ENCODE results near the gene NT5C. TPM values are rescaled to one million over a fixed set of nuclear protein-coding genes. Genes with fewer than 3 reads are reported as not detected.

NT5C gene
- total RNA-seq, 1 donor from 2014 or later = 98.5 TPM

GRCh38 chr17:75125984-75126383, 5.6 kb downstream of the NT5C start:
- no peak for TF ChIP-seq POLR2A (IDR thresholded peaks at IDR 0.05)
- no peak for TF ChIP-seq POLR2AphosphoS5 (IDR thresholded peaks at IDR 0.05; ENCODE audit: insufficient read depth in 1 of 2, low read depth in 1 of 2)
- no peak for TF ChIP-seq CTCF (IDR thresholded peaks at IDR 0.05)
- Histone ChIP-seq H3K36me3 (peaks cover 0 to 6% of the 10 kb centered on the region in 2 donors), H3K9me3 (no peaks in the 10 kb centered on the region), H3K4me3 (no peak overlapping the region), H3K27ac (no peak overlapping the region), H3K4me1 (peaks cover 39% of the 10 kb centered on the region), H3K27me3 (no peaks in the 10 kb centered on the region)
- no peak for DNase-seq (ENCODE audit: extremely low spot score in 2 of 2)
- intact Hi-C loops (cut with DNase I) = loop anchor here (10.0 kb wide), 1 partner anchor 51 kb away; no protein-coding TSS in a partner anchor

DNA sequence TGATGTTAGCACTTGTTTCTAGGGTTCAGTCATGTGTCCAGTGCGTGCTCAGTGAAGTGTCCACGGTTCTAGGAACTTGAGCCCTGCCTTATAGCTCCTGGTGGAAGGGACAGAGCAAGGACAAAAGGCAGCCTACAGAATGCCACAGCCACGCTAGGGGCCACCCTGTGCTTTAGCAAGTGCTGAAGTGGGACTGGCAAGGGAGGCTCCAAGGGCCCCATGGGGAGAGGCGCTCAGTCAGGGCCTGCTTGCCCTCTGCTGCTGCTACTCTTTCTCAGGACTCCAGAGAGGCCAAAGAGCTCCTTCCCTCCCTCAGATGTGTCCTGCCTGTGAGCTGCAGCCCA, 6.8 kb downstream of the NT5C start:
- peaks cover 29% of the 10 kb centered on the region for H3K4me1 ChIP-seq
- no peak overlapping the region for H3K4me3 ChIP-seq
- H3K9me3 ChIP-seq = no peaks in the 10 kb centered on the region
- H3K36me3 ChIP-seq = peaks cover 0 to 2% of the 10 kb centered on the region in 2 donors
- H3K27ac ChIP-seq = peak overlapping the region; percentile 77
- intact Hi-C loops (cut with DNase I) = loop anchor here (10.0 kb wide), 1 partner anchor 50 kb away; no protein-coding TSS in a partner anchor
- TF ChIP-seq POLR2AphosphoS5 (IDR thresholded peaks at IDR 0.05; ENCODE audit: insufficient read depth in 1 of 2, low read depth in 1 of 2) (no peak), CTCF (IDR thresholded peaks at IDR 0.05) (no peak), POLR2A (IDR thresholded peaks at IDR 0.05) (no peak)
- DNase-seq (ENCODE audit: extremely low spot score in 2 of 2) = no peak
- no peaks in the 10 kb centered on the region for H3K27me3 ChIP-seq

DNA sequence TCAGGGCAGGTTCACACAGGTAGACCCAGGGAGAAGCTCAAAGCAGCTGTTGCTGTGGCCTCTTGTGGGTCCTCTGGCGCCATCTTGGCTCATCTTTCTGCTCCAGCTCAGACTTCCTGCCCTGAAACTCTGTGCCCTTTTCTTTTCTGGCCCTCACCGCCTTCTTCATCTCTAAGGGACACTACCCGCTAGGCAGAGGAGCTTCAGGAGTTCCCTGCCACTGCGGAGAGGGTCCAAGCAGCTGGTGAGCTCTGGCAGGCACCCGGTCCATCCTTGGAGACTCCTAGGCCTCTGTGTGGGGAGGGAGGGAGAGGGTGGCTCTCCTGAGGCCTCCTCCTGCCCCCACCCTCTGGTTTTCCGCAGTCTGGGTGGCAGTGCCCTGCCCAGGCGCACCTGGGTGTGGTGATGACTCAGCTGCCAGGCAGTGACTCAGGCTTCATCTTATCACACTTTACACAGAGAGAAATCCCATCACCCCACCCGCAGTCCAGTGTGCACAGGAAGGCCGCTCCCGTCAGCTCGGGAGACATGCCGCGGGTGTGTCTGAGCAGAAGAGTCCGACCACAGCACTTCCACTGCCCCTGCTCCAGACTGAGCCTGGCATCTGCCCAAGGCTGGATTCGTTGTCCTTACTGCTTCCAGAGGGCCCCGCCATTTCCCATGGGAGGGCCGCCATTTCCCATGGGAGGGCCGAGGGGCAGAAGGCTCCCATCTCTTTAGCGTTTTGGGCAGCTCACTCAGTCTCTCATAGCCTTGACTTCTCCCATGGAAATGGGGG, 7.3 kb downstream of the NT5C start:
- Histone ChIP-seq H3K36me3 (no peaks in the 10 kb centered on the region), H3K4me3 (no peak overlapping the region), H3K27me3 (no peaks in the 10 kb centered on the region), H3K4me1 (peaks cover 29% of the 10 kb centered on the region), H3K27ac (peak overlapping the region; percentile 77), H3K9me3 (no peaks in the 10 kb centered on the region)
- no peak for DNase-seq (ENCODE audit: extremely low spot score in 2 of 2)
- TF ChIP-seq POLR2A (IDR thresholded peaks at IDR 0.05) (no peak), POLR2AphosphoS5 (IDR thresholded peaks at IDR 0.05; ENCODE audit: insufficient read depth in 1 of 2, low read depth in 1 of 2) (peak; percentile 75 to 76)
- intact Hi-C loops (cut with DNase I) = loop anchor here (10.0 kb wide), 1 partner anchor 49 kb away; no protein-coding TSS in a partner anchor

DNA sequence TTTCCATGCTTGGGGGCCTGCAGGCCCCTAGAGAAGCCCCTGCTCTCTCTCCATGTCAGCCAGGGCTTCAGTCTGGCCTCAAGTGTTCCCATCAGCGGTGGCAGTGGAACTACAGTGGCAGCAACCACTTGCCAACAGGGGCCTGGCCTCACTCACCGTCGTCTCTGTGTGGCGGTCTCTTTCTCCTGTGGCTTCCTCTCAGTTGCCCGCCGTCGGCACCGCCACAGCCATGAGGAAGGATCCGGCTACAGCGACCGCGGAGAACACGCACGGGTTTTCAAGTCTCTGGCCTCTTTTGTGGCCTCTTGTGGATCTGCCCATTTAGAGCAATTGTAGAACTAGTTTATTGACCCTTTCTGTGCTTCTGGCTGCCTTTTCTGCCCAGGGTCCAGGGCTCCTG, 13.2 kb downstream of the NT5C start:
- DNase-seq (ENCODE audit: extremely low spot score in 2 of 2) = no peak
- TF ChIP-seq POLR2AphosphoS5 (IDR thresholded peaks at IDR 0.05; ENCODE audit: insufficient read depth in 1 of 2, low read depth in 1 of 2) = no peak
- no peak for TF ChIP-seq POLR2A (IDR thresholded peaks at IDR 0.05)
- no peak for TF ChIP-seq CTCF (IDR thresholded peaks at IDR 0.05)
- Histone ChIP-seq H3K4me3 (no peak overlapping the region), H3K27ac (no peak overlapping the region), H3K36me3 (no peaks in the 10 kb centered on the region), H3K4me1 (peaks cover 17% of the 10 kb centered on the region), H3K9me3 (no peaks in the 10 kb centered on the region), H3K27me3 (no peaks in the 10 kb centered on the region)
- intact Hi-C loops (cut with DNase I) = loop anchor here (10.0 kb wide), 1 partner anchor 154 kb away; no protein-coding TSS in a partner anchor

DNA sequence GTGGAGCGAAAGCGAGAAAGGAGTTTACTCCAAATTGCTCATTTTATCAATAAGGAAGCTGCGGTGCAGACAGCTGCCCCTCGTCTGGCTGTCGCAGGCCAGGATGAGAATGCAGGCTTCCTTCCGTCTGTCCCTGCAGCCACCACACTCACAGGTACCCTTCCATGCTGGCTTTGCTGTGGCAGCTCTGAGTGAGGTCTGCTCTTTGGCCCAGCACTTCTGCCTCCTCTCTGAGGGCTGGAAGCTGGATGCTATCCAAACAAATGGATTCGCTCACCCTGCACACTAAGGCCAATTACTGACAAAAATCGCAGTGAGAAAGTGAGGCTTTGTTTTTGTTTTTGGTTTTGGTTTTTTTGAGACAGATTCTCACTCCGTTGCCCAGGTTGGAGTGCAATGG, 14.8 kb downstream of the NT5C start:
- H3K4me3 ChIP-seq = no peak overlapping the region
- no peaks in the 10 kb centered on the region for H3K36me3 ChIP-seq
- TF ChIP-seq CTCF (IDR thresholded peaks at IDR 0.05) = no peak
- TF ChIP-seq POLR2A (IDR thresholded peaks at IDR 0.05) = no peak
- no peak for TF ChIP-seq POLR2AphosphoS5 (IDR thresholded peaks at IDR 0.05; ENCODE audit: insufficient read depth in 1 of 2, low read depth in 1 of 2)
- H3K27me3 ChIP-seq = no peaks in the 10 kb centered on the region
- no peak for DNase-seq (ENCODE audit: extremely low spot score in 2 of 2)
- H3K27ac ChIP-seq = peak overlapping the region; percentile 13
- intact Hi-C loops (cut with DNase I) = loop anchor here (10.0 kb wide), 1 partner anchor 152 kb away; no protein-coding TSS in a partner anchor
- no peaks in the 10 kb centered on the region for H3K9me3 ChIP-seq
- H3K4me1 ChIP-seq = peaks cover 19% of the 10 kb centered on the region
